ENCODE measurements around the gene HOXB8. TPM values are rescaled to one million over a fixed set of nuclear protein-coding genes. Genes with fewer than 3 reads are reported as not detected.

HOXB8 gene
- total RNA-seq, 1 experiment from 2014 or later: not detected

- ChIA-PET POLR2A (ENCODE audit: unreplicated experiment) (interaction anchor here (0.6 kb wide), 1 partner anchor 34 kb away, joined by 3 read pairs; no protein-coding TSS in a partner anchor), CTCF (no interaction called here)
- ATAC-seq (no peak), DNase-seq (no peak)
- H3K27ac ChIP-seq (ENCODE audit: low read length): no peak overlapping the region
- no TSS peak for BruUV-seq (replicated peaks)
- H3K4me1 ChIP-seq (ENCODE audit: insufficient read depth, low read length): peaks cover 17% of the 10 kb centered on the region
- no peaks in the 10 kb centered on the region for H3K9me2 ChIP-seq (replicated peaks; ENCODE audit: low read length)
- no peaks in the 10 kb centered on the region for H3K27me3 ChIP-seq (ENCODE audit: low read length)
- H3K9ac ChIP-seq (ENCODE audit: low read length): no peak overlapping the region
- no peak overlapping the region for H2AFZ ChIP-seq (ENCODE audit: low read length)
- H3K79me2 ChIP-seq (ENCODE audit: low read length): peaks cover 39% of the 10 kb centered on the region
- no peaks in the 10 kb centered on the region for H3K36me3 ChIP-seq (ENCODE audit: low read depth, low read length)
- intact Hi-C loops (cut with micrococcal nuclease): loop anchor here (2.0 kb wide), 1 partner anchor 245 kb away; no protein-coding TSS in a partner anchor
- no peaks in the 10 kb centered on the region for H3F3A ChIP-seq (ENCODE audit: low read length, unreplicated experiment)
- H4K20me1 ChIP-seq (ENCODE audit: low read length): peaks cover 19% of the 10 kb centered on the region
- no peak overlapping the region for H3K4me2 ChIP-seq (ENCODE audit: low read length)
- TF ChIP-seq EZH2phosphoT487 (IDR thresholded peaks at IDR 0.05; ENCODE audit: borderline replicate concordance, low read length): no peak
- no peak for TF ChIP-seq EZH2 (IDR thresholded peaks at IDR 0.05; ENCODE audit: low read length, unreplicated experiment)
- no peak for TF ChIP-seq CTCF (conservative IDR thresholded peaks at IDR 0.05; ENCODE audit: low read depth, low read length)
- no peaks in the 10 kb centered on the region for H3K9me3 ChIP-seq (ENCODE audit: low read length)
- no peak overlapping the region for H3K4me3 ChIP-seq (ENCODE audit: low read length)
These were observed 19.7 kb downstream of the HOXB8 start for GRCh38 chr17:48595278-48595999.

- Histone ChIP-seq H3K9me3 (ENCODE audit: low read length) (no peaks in the 10 kb centered on the region), H3K27me3 (ENCODE audit: low read length) (no peaks in the 10 kb centered on the region), H3K9ac (ENCODE audit: low read length) (no peak overlapping the region), H3K27ac (ENCODE audit: low read length) (no peak overlapping the region), H3F3A (ENCODE audit: low read length, unreplicated experiment) (no peaks in the 10 kb centered on the region), H3K36me3 (ENCODE audit: low read depth, low read length) (no peaks in the 10 kb centered on the region), H2AFZ (ENCODE audit: low read length) (no peak overlapping the region; the same call in 1 of the 2 replicates), H3K4me1 (ENCODE audit: insufficient read depth, low read length) (peaks cover 17% of the 10 kb centered on the region), H3K4me2 (ENCODE audit: low read length) (peak overlapping the region; percentile 48; the same call in 1 of the 2 replicates), H3K9me2 (replicated peaks; ENCODE audit: low read length) (no peaks in the 10 kb centered on the region), H4K20me1 (ENCODE audit: low read length) (peaks cover 15% of the 10 kb centered on the region), H3K79me2 (ENCODE audit: low read length) (peaks cover 32% of the 10 kb centered on the region), H3K4me3 (ENCODE audit: low read length) (no peak overlapping the region)
- intact Hi-C loops (cut with micrococcal nuclease): loop anchor here (2.0 kb wide), 1 partner anchor 244 kb away; no protein-coding TSS in a partner anchor
- CTCF ChIA-PET: interaction anchor here (0.6 to 1.2 kb wide), 4 partner anchors 108 to 408 kb away, joined by 3 to 10 read pairs (median 6); no protein-coding TSS in a partner anchor
- no peak for DNase-seq
- no peak for TF ChIP-seq EZH2phosphoT487 (IDR thresholded peaks at IDR 0.05; ENCODE audit: borderline replicate concordance, low read length)
- no peak for TF ChIP-seq EZH2 (IDR thresholded peaks at IDR 0.05; ENCODE audit: low read length, unreplicated experiment)
- TF ChIP-seq CTCF (conservative IDR thresholded peaks at IDR 0.05; ENCODE audit: low read depth, low read length): no peak
- BruUV-seq (replicated peaks): no TSS peak
- no peak for ATAC-seq
- POLR2A ChIA-PET (ENCODE audit: unreplicated experiment): interaction anchor here (0.6 kb wide), 1 partner anchor 34 kb away, joined by 3 read pairs; no protein-coding TSS in a partner anchor
These were observed 20.4 kb downstream of the HOXB8 start for GRCh38 chr17:48594538-48595277.

Measured in PC-3 (cell line).